Smooth muscle cell (in vitro differentiated cells): ENCODE data around the gene CTRB1. TPM values are rescaled to one million over a fixed set of nuclear protein-coding genes. Genes with fewer than 3 reads are reported as not detected.

Source experiments
- DNase-seq: peaks from one replicate; lab custom pipeline; 2025; ENCODE audit not compliant: unreplicated experiment; lab: John Stamatoyannopoulos, UW
- H2AFZ ChIP-seq: fragments of 200-600 bp; sonication (generic); 2 replicates; pipeline ENCODE4 v1.6.0; 2016; ENCODE audit warnings: antibody characterized with exemption, low read depth, mild to moderate bottlenecking
- H3F3A ChIP-seq: fragments of 200-600 bp; sonication (generic); 2 replicates; pipeline ENCODE4 v1.6.0; 2017; ENCODE audit warnings: antibody characterized with exemption, low read depth
- H3K27ac ChIP-seq: fragments of 200-600 bp; sonication (generic); 2 replicates; pipeline ENCODE4 v1.5.1; 2016; ENCODE audit warnings: low read depth, mild to moderate bottlenecking
- H3K27me3 ChIP-seq: fragments of 200-600 bp; sonication (generic); 2 replicates; pipeline ENCODE4 v1.6.1; 2016; ENCODE audit warnings: low read depth, mild to moderate bottlenecking
- H3K36me3 ChIP-seq: fragments of 200-600 bp; sonication (generic); 2 replicates; pipeline ENCODE4 v1.5.1; 2016; ENCODE audit warnings: low read depth
- H3K4me1 ChIP-seq: fragments of 200-600 bp; sonication (generic); 2 replicates; pipeline ENCODE4 v1.5.1; 2016; ENCODE audit warnings: low read depth
- H3K4me2 ChIP-seq: fragments of 200-600 bp; sonication (generic); 2 replicates; pipeline ENCODE4 v1.6.0; 2016; ENCODE audit warnings: mild to moderate bottlenecking
- H3K4me3 ChIP-seq: fragments of 200-600 bp; sonication (generic); 2 replicates; pipeline ENCODE4 v1.5.1; 2016; ENCODE audit warnings: mild to moderate bottlenecking
- H3K79me2 ChIP-seq: fragments of 200-600 bp; sonication (generic); 2 replicates; pipeline ENCODE4 v1.6.0; 2016; ENCODE audit warnings: low read depth, mild to moderate bottlenecking
- H3K9ac ChIP-seq: fragments of 200-600 bp; sonication (generic); 2 replicates; pipeline ENCODE4 v1.6.0; 2016; ENCODE audit warnings: low read depth
- H3K9me3 ChIP-seq: fragments of 200-600 bp; sonication (generic); replicated peaks from 2 replicates; pipeline ENCODE4 v1.5.1; 2016; ENCODE audit warnings: low read depth
- H4K20me1 ChIP-seq: fragments of 200-600 bp; sonication (generic); 2 replicates; pipeline ENCODE4 v1.6.0; 2016; ENCODE audit warnings: low read depth
- CTCF ChIP-seq: fragments of 200-600 bp; sonication (generic); IDR thresholded peaks from 2 replicates; pipeline ENCODE4 v1.5.1; 2017; ENCODE audit warnings: borderline replicate concordance, mild to moderate bottlenecking, antibody characterized with exemption; ENCODE audit not compliant: insufficient read depth, poor library complexity, severe bottlenecking
- WGBS: methylation state at CpG from one replicate; pipeline ENCODE4 v1.1.7; 2016; ENCODE audit warnings: low lambda C conversion rate; 5-methylcytosine and 5-hydroxymethylcytosine counted together
- polyA plus RNA-seq: library from polyadenylated mRNA; unstranded; fragments of >200 nt; fragmentation: Nextera tagmentation; extraction: Ambion mirVana; gene quantifications from 2 replicates; pipeline ENCODE4 v1.2.1, GENCODE V29; 2016
- total RNA-seq: library from RNA; depleted of rRNA; stranded (reverse); fragments of >200 nt; gene quantifications from 2 replicates; pipeline ENCODE4 v1.2.3, GENCODE V29; 2014

CTRB1 gene
- total and polyA plus RNA-seq, 2 experiments from 2014 or later = 1.9 TPM; not detected in 1

DNA sequence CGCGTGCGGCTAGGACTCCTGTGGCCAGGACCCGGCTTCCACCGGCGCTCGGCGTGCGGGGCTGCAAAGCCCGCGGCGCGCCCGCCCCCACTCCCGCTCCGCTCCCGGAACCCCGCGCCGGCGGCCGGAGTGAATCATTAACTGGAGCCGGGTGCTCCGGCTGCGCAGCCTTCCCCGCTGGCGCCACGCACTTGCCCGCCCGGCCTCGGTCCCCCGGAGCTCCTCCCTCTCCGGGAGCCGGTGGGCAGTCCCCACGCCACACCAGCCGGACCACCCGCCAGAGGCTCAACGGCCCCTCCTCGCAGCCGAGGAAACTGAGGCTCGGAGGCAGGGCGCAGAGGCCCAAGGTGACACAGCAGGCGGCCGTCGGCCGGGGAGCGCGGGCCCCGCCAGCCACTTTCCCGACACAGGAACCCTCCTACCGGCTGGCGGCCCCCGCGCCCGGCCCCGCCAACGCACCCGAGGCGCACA, 32.1 kb downstream of the CTRB1 start:
- H3K27ac ChIP-seq = peak overlapping the region; percentile 100
- WGBS = under 1% methylated on average over 58 of the region's 59 CpGs
- H3K79me2 ChIP-seq = peaks cover 80% of the 10 kb centered on the region
- H3K4me2 ChIP-seq = peak overlapping the region; percentile 99
- peak overlapping the region; percentile 98 for H3K9ac ChIP-seq
- no peak overlapping the region for H2AFZ ChIP-seq
- H3K4me1 ChIP-seq = peaks cover 60% of the 10 kb centered on the region
- peak overlapping the region; percentile 95 for H3K4me3 ChIP-seq
- no peaks in the 10 kb centered on the region for H3K27me3 ChIP-seq
- DNase-seq = no peak
- no peaks in the 10 kb centered on the region for H3K9me3 ChIP-seq
- peaks cover 75% of the 10 kb centered on the region for H4K20me1 ChIP-seq
- peaks cover 33% of the 10 kb centered on the region for H3F3A ChIP-seq
- H3K36me3 ChIP-seq = no peaks in the 10 kb centered on the region
- TF ChIP-seq CTCF = no peak

DNA sequence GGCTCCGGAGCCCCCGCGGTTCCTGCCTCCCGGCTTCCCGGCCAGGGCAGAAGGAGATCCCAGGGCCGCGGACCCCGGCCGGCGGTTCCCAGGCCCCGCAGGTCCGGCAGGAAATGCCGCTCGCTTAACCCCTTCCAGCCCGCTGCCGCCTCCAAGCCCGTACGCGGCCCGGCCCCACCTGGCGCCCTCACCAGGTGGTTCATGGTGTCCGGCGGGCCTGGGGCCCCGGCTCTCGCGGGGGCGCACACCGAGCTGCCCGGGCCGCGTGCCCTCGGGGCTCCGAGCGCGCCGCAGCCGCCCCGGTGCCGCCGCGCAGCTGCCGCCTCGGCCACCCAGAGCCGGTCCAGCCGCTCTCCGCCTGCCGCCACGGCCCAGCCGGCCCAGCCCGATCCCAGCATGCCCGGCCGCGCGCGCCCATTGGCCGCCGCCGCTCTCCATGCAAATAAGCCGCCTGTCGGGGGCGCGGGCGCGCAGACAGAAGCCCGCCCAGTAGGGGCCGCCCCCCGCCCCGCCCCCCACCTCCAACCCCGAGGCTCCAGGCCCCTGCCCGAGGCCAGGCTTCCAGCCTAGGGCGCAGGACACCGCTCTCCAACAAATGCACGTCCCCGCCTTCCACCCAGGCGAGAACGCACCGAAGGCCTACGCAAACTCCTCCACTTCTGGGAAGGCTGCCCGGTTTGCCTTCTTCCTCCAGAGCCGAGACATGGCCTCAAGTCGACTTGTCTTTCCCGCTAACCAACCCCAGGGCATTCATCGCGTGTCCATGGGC, 32.7 kb downstream of the CTRB1 start, which contains the start of gene BCAR1:
TSS of gene BCAR1 (minus strand) at position 345 of the 769 bp plus-strand sequence. CDS start at position 203, 142 bp downstream.
- Histone ChIP-seq H4K20me1 (peaks cover 81% of the 10 kb centered on the region), H3K4me1 (peaks cover 60% of the 10 kb centered on the region), H3K27ac (peak within 1 kb of the TSS; percentile 100), H3K4me2 (peak within 1 kb of the TSS; percentile 99), H3K9ac (peak within 1 kb of the TSS; percentile 98), H3K27me3 (no peaks in the 10 kb centered on the region), H3K4me3 (peak within 1 kb of the TSS; percentile 95), H3K79me2 (peaks cover 80% of the 10 kb centered on the region), H2AFZ (no peak within 1 kb of the TSS), H3K9me3 (no peaks in the 10 kb centered on the region), H3F3A (peaks cover 31% of the 10 kb centered on the region), H3K36me3 (no peaks in the 10 kb centered on the region)
- 2% methylated on average over 76 of the region's 84 CpGs for WGBS
- peak; percentile 85 for DNase-seq
- no peak for TF ChIP-seq CTCF

- H3K4me1 ChIP-seq = peaks cover 65% of the 10 kb centered on the region
- H4K20me1 ChIP-seq = peaks cover 82% of the 10 kb centered on the region
- H3K27ac ChIP-seq = peak overlapping the region; percentile 95
- peak overlapping the region; percentile 95 for H3K4me3 ChIP-seq
- H3K27me3 ChIP-seq = no peaks in the 10 kb centered on the region
- peak overlapping the region; percentile 78 for H3K9ac ChIP-seq
- 39% methylated on average over 24 of the region's 24 CpGs for WGBS
- H3K79me2 ChIP-seq = peaks cover 80% of the 10 kb centered on the region
- no peak for TF ChIP-seq CTCF
- H2AFZ ChIP-seq = no peak overlapping the region
- H3K9me3 ChIP-seq = no peaks in the 10 kb centered on the region
- peak overlapping the region; percentile 73 for H3K4me2 ChIP-seq
- H3K36me3 ChIP-seq = no peaks in the 10 kb centered on the region
- H3F3A ChIP-seq = peaks cover 34% of the 10 kb centered on the region
- no peak for DNase-seq
Observed at GRCh38 chr16:75252049-75252864, 33.5 kb downstream of the CTRB1 start.
